IPS-11a (cell line): ENCODE measurements around the gene ACTN4.

Experiments used
- H3K4me3 ChIP-seq: one replicate; pipeline ENCODE4 v1.5.1; 2013; ENCODE audit warnings: low read depth, low read length, control low read depth

ACTN4 gene

GRCh38 chr19:38708413-38709024 is 61.1 kb downstream of the ACTN4 start:
- H3K4me3 ChIP-seq = no peak overlapping the region

- H3K4me3 ChIP-seq = no peak overlapping the region
Observed at GRCh38 chr19:38709119-38709518, 61.7 kb downstream of the ACTN4 start.

GRCh38 chr19:38709671-38710415 is 62.4 kb downstream of the ACTN4 start:
- no peak overlapping the region for H3K4me3 ChIP-seq

- H3K4me3 ChIP-seq = no peak overlapping the region
Observed at GRCh38 chr19:38710416-38710702, 62.9 kb downstream of the ACTN4 start.

- no peak overlapping the region for H3K4me3 ChIP-seq
Observed at GRCh38 chr19:38710928-38711725, 63.7 kb downstream of the ACTN4 start.

- no peak overlapping the region for H3K4me3 ChIP-seq
Observed at GRCh38 chr19:38711726-38712153, 64.3 kb downstream of the ACTN4 start.

GRCh38 chr19:38712161-38712748 is 64.8 kb downstream of the ACTN4 start:
- H3K4me3 ChIP-seq = no peak overlapping the region

GRCh38 chr19:38713227-38713649 is 65.8 kb downstream of the ACTN4 start:
- H3K4me3 ChIP-seq = no peak overlapping the region

- no peak overlapping the region for H3K4me3 ChIP-seq
Observed at GRCh38 chr19:38713865-38714264, 66.4 kb downstream of the ACTN4 start.

- no peak overlapping the region for H3K4me3 ChIP-seq
Observed at GRCh38 chr19:38714354-38714778, 66.9 kb downstream of the ACTN4 start.

- H3K4me3 ChIP-seq = no peak overlapping the region
Observed at GRCh38 chr19:38715555-38715954, 68.1 kb downstream of the ACTN4 start.

- H3K4me3 ChIP-seq = no peak overlapping the region
Observed at GRCh38 chr19:38717051-38717450, 69.6 kb downstream of the ACTN4 start.

GRCh38 chr19:38717855-38718254 is 70.4 kb downstream of the ACTN4 start:
- H3K4me3 ChIP-seq = no peak overlapping the region

- H3K4me3 ChIP-seq = no peak overlapping the region
Observed at GRCh38 chr19:38718747-38719543, 71.5 kb downstream of the ACTN4 start.

- H3K4me3 ChIP-seq = no peak overlapping the region
Observed at GRCh38 chr19:38719761-38720558, 72.5 kb downstream of the ACTN4 start.

- H3K4me3 ChIP-seq = no peak overlapping the region
Observed at GRCh38 chr19:38720559-38721236, 73.2 kb downstream of the ACTN4 start.

- H3K4me3 ChIP-seq = no peak overlapping the region
Observed at GRCh38 chr19:38721496-38721895, 74.0 kb downstream of the ACTN4 start.

GRCh38 chr19:38721979-38722773 is 74.7 kb downstream of the ACTN4 start:
- no peak overlapping the region for H3K4me3 ChIP-seq
